ENCODE measurements around the gene PAM16.
A peak's percentile ranks its signal among the peaks of the same experiment; 100 is the strongest.

PAM16 gene

DNA sequence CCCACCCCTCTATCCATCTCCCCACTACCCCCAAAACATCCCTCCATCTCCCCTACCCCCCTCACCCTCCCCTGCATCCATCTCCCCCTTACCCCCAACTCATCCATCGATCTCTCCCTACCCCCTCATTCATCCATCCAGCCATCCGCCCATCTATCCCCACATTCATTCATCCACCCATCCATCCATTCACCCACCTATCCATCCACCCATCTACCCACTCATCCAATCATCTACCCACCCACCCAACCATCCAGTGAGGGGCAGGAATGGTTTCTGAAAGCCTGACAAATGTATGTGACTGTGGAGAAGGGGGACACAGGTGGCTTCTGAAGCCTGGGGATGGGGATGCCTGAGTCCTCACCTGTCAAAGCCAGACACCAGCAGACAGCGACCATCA lies 8.8 kb upstream of the PAM16 start:
- H3K9ac ChIP-seq (ENCODE audit: low read depth, low read length), result no peak overlapping the region
- H3K4me1 ChIP-seq (ENCODE audit: insufficient read depth, low read length), result no peaks in the 10 kb centered on the region
- H3K4me3 ChIP-seq (ENCODE audit: low read length), result no peak overlapping the region
- WGBS, result 94% methylated on average over 3 of the region's 3 CpGs
- H3K27me3 ChIP-seq (ENCODE audit: insufficient read depth, low read length), result no peaks in the 10 kb centered on the region
- no peaks in the 10 kb centered on the region for H3K9me3 ChIP-seq (ENCODE audit: insufficient read depth, low read depth, low read length)
- no peak overlapping the region for H3K27ac ChIP-seq (ENCODE audit: low read depth, low read length)
- H3K36me3 ChIP-seq (ENCODE audit: insufficient read depth, low read length), result 0 out of 2 replicates have a peak, but pooled peaks cover 3% of the 10 kb centered on the region

DNA sequence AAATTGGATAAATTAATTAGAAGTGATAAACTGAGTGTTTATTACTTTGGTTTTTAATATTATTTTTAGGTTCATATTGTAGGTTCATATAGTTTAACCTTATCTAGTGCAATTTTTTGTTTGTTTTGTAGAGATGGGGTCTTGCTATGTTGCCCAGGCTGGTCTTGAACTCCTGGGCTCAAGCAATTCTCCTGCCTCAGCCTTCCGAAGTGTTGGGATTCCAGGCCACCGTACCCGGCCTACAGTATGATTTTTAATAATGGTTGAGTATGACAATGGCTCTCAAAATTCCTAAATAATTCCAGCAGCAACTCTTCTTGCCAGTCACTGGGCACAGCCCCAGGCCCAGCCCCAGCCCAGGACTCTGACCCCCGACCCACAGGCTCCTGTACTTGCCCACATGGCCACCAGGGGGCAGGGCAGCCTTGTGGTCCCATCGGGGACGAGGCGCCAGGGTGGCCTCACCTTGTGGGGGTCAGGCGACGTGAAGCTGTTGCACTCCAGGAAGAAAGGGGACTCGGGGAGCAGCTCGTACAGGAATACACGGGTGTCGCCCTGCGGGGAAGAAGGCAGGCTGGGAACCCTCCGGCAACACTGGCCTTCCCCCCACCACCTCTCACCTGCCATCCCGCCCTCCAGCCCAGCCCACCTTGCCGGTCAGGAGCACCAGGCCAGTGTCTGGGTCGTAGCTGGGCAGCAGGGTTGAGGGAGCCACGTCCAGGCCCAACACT lies 7.9 kb upstream of the PAM16 start:
- 0 out of 2 replicates have a peak, but pooled peaks cover 3% of the 10 kb centered on the region for H3K36me3 ChIP-seq (ENCODE audit: insufficient read depth, low read length)
- no peaks in the 10 kb centered on the region for H3K9me3 ChIP-seq (ENCODE audit: insufficient read depth, low read depth, low read length)
- no peak overlapping the region for H3K4me3 ChIP-seq (ENCODE audit: low read length)
- no peaks in the 10 kb centered on the region for H3K27me3 ChIP-seq (ENCODE audit: insufficient read depth, low read length)
- H3K27ac ChIP-seq (ENCODE audit: low read depth, low read length), result no peak overlapping the region
- 41% methylated on average over 17 of the region's 19 CpGs for WGBS
- H3K9ac ChIP-seq (ENCODE audit: low read depth, low read length), result no peak overlapping the region
- no peaks in the 10 kb centered on the region for H3K4me1 ChIP-seq (ENCODE audit: insufficient read depth, low read length)

DNA sequence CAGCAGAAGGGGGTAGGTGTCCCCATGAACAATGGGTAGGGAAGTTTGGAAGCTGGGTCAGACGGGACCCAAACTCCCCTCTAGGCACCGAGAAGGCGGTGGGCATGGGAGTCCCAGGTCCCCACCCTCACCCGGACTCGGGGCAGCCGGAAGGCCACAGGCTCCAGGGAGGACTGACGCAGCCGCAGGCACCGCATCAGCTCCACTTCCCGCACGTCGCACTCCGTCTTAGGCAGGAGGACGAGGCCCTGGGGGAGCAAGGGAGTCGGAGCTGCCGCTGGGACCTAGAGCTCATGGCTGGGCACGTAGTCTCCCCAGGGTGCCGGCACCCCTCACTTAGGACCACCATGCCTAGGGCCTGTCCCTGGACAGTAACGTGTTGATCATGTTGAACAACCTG lies 7.1 kb upstream of the PAM16 start:
- Histone ChIP-seq H3K9ac (ENCODE audit: low read depth, low read length) (no peak overlapping the region), H3K27ac (ENCODE audit: low read depth, low read length) (no peak overlapping the region), H3K4me3 (ENCODE audit: low read length) (no peak overlapping the region), H3K4me1 (ENCODE audit: insufficient read depth, low read length) (no peaks in the 10 kb centered on the region), H3K27me3 (ENCODE audit: insufficient read depth, low read length) (no peaks in the 10 kb centered on the region), H3K36me3 (ENCODE audit: insufficient read depth, low read length) (0 out of 2 replicates have a peak, but pooled peaks cover 3% of the 10 kb centered on the region), H3K9me3 (ENCODE audit: insufficient read depth, low read depth, low read length) (no peaks in the 10 kb centered on the region)
- WGBS, result 96% methylated on average over 19 of the region's 19 CpGs

DNA sequence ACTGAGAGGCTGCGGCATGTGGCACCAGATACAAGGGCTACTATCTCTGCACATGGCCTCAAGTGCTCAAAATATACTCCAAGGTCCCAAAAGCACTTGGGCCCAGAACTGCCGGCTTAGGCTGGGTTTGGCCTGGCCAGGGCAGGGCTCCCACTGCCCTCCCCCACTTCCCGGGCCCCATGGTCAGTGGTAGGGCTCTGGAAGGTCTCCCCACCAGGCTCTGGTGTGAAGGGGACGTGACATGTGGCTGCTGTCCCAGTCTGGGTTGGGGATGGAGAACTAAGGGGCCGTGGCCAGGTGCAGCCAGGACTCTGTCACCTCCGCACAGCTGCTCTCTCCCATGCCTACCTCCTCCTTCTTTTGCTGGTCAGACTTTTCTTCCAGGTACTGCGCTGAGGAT lies 5.7 kb upstream of the PAM16 start:
- H3K27ac ChIP-seq (ENCODE audit: low read depth, low read length), result no peak overlapping the region
- no peaks in the 10 kb centered on the region for H3K27me3 ChIP-seq (ENCODE audit: insufficient read depth, low read length)
- no peak overlapping the region for H3K9ac ChIP-seq (ENCODE audit: low read depth, low read length)
- H3K4me3 ChIP-seq (ENCODE audit: low read length), result no peak overlapping the region
- H3K36me3 ChIP-seq (ENCODE audit: insufficient read depth, low read length), result 0 out of 2 replicates have a peak, but pooled peaks cover 2% of the 10 kb centered on the region
- no peaks in the 10 kb centered on the region for H3K4me1 ChIP-seq (ENCODE audit: insufficient read depth, low read length)
- H3K9me3 ChIP-seq (ENCODE audit: insufficient read depth, low read depth, low read length), result no peaks in the 10 kb centered on the region
- WGBS, result 87% methylated on average over 7 of the region's 7 CpGs

DNA sequence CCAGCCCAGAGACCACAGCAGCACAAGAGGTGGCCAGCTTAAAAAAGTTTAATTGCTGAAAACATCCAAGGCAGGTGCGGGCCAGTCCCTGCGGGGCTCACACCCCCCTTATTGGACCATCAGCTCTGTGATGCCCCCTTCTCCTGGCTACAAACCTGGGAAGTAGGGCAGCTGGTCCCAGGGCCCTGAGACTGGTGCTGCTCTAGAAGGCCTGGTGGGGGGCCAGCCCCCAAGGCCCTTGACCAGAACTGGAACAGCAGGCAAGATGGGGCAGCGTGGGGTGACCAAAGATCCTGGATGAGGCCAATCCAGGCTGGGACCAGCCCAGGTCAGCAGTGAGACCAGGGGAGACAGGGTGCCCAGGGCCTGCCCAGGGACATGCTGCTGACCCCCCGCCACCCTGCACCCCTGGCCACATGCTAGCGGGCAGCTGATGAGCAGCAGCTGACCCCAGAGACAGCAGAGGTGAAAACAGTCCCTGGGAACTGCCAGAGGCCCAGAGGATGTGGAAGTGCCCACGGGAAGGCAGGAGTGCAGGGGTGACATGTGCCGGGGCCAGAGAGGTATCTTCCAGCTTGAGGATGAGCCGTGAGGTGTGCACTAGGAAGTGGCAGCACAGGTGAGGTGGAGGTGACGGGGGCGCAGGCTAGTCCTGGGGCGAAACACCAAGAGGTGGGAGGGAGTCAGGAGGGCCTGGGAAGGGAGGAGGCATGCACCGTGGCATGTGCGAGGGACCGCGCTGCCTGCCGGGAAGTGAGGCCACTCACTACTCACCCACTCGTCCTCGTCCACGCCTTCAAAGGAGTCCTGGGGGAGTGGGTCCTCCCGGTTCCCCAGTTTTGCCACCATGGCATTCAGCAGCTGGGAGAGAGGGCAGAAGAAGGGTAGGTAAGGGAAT lies 3.6 kb upstream of the PAM16 start:
- WGBS, result 93% methylated on average over 19 of the region's 20 CpGs
- Histone ChIP-seq H3K27me3 (ENCODE audit: insufficient read depth, low read length) (no peaks in the 10 kb centered on the region), H3K4me3 (ENCODE audit: low read length) (no peak overlapping the region), H3K9me3 (ENCODE audit: insufficient read depth, low read depth, low read length) (no peaks in the 10 kb centered on the region), H3K4me1 (ENCODE audit: insufficient read depth, low read length) (peaks cover 4% of the 10 kb centered on the region; the same call in 1 of the 2 replicates), H3K27ac (ENCODE audit: low read depth, low read length) (no peak overlapping the region), H3K36me3 (ENCODE audit: insufficient read depth, low read length) (no peaks in the 10 kb centered on the region), H3K9ac (ENCODE audit: low read depth, low read length) (no peak overlapping the region)

DNA sequence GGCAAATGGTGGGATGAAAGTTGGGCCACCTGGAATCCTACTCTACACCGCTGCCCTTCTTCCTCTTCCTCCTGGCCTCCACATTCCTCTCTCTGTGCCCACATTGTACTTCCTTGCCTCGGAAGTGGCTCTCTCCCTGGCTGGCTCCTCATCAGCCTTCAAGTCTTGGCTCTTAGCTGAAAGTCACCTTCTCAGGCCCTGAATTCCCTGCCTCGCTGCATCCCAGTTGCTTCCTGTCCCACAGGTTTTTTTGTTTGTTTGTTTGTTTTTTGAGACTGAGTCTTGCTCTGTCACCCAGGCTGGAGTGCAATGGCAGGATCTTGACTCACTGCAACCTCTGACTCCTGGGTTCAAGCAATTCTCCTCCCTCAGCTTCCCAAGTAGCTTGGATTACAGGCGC lies 2.6 kb upstream of the PAM16 start:
- WGBS, result 96% methylated on average over 4 of the region's 4 CpGs
- Histone ChIP-seq H3K9me3 (ENCODE audit: insufficient read depth, low read depth, low read length) (no peaks in the 10 kb centered on the region), H3K9ac (ENCODE audit: low read depth, low read length) (no peak overlapping the region), H3K4me3 (ENCODE audit: low read length) (no peak overlapping the region), H3K36me3 (ENCODE audit: insufficient read depth, low read length) (peaks cover 2% of the 10 kb centered on the region; the same call in 1 of the 2 replicates), H3K4me1 (ENCODE audit: insufficient read depth, low read length) (peaks cover 4% of the 10 kb centered on the region; the same call in 1 of the 2 replicates), H3K27me3 (ENCODE audit: insufficient read depth, low read length) (no peaks in the 10 kb centered on the region), H3K27ac (ENCODE audit: low read depth, low read length) (no peak overlapping the region)

DNA sequence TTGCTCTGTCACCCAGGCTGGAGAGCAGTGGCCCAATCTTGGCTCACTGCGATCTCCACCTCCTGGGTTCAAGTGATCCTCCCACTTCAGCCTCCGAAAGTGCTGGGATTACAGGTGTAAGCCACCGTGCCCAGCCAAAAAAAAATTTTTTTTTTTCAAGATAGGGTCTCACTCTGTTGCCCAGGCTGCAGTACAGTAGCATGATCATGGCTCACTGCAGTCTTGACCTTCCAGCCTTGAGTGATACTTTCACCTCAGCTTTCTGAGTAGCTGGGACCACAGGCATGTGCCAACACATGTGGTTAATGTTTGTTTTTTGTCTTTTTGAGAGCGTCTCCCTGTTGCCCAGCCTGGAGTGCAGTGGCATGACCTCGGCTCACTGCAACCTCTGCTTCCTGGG lies 1.7 kb upstream of the PAM16 start:
- Histone ChIP-seq H3K9me3 (ENCODE audit: insufficient read depth, low read depth, low read length) (no peaks in the 10 kb centered on the region), H3K4me3 (ENCODE audit: low read length) (no peak overlapping the region), H3K36me3 (ENCODE audit: insufficient read depth, low read length) (peaks cover 8% of the 10 kb centered on the region; the same call in 1 of the 2 replicates), H3K9ac (ENCODE audit: low read depth, low read length) (no peak overlapping the region), H3K27ac (ENCODE audit: low read depth, low read length) (no peak overlapping the region), H3K4me1 (ENCODE audit: insufficient read depth, low read length) (peaks cover 4% of the 10 kb centered on the region; the same call in 1 of the 2 replicates), H3K27me3 (ENCODE audit: insufficient read depth, low read length) (no peaks in the 10 kb centered on the region)
- 94% methylated on average over 5 of the region's 5 CpGs for WGBS

DNA sequence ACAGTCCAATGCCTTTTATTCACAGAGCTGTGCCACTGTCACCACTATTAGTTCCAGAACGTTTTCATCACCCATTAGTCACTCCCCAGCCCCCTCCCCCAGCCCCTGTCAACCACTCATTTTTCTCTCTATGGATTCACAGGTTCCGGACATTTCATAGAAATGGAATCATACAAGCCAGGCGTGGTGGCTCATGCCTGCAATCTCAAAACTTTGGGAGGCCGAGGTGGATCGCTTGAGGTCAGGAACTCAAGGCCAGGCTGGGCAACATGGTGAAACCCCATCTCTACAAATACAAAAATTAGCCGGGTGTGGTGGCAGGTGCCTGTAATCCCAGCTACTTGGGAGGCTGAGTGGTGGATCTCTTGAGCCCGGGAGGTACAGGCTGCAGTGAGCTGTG lies 759 bp upstream of the PAM16 start:
- 86% methylated on average over 7 of the region's 7 CpGs for whole genome bisulfite sequencing
- Histone ChIP-seq H3K27ac (ENCODE audit: low read depth, low read length) (no peak overlapping the region), H3K9me3 (ENCODE audit: insufficient read depth, low read depth, low read length) (no peaks in the 10 kb centered on the region), H3K9ac (ENCODE audit: low read depth, low read length) (no peak overlapping the region), H3K4me3 (ENCODE audit: low read length) (no peak overlapping the region), H3K4me1 (ENCODE audit: insufficient read depth, low read length) (peaks cover 4% of the 10 kb centered on the region; the same call in 1 of the 2 replicates), H3K27me3 (ENCODE audit: insufficient read depth, low read length) (no peaks in the 10 kb centered on the region), H3K36me3 (ENCODE audit: insufficient read depth, low read length) (peaks cover 15% of the 10 kb centered on the region; the same call in 1 of the 2 replicates)

DNA sequence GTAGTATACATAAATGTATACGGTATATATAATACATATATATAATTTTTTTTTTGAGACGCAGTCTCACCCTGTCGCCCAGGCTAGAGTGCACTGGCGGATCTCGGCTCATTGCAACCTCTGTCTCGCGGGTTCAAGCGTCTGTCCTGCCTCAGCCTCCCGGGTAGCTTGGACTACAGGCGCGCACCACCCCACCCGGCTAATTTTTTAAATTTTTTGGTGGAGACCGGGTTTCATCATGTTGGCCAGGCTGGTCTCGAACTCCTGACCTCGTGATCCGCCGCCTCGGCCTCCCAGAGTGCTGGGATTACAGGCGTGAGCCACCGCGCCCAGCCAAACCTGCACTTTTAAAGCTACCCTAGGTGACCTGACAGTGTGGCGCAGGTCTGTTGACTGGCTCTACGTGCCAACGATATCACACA lies 745 bp downstream of the PAM16 start:
- Histone ChIP-seq H3K4me1 (ENCODE audit: insufficient read depth, low read length) (peaks cover 4% of the 10 kb centered on the region; the same call in 1 of the 2 replicates), H3K9me3 (ENCODE audit: insufficient read depth, low read depth, low read length) (no peaks in the 10 kb centered on the region), H3K36me3 (ENCODE audit: insufficient read depth, low read length) (peaks cover 25% of the 10 kb centered on the region), H3K4me3 (ENCODE audit: low read length) (peak overlapping the region; percentile 95), H3K9ac (ENCODE audit: low read depth, low read length) (peak overlapping the region; percentile 88), H3K27ac (ENCODE audit: low read depth, low read length) (peak overlapping the region; percentile 84; the same call in 1 of the 2 replicates), H3K27me3 (ENCODE audit: insufficient read depth, low read length) (no peaks in the 10 kb centered on the region)
- 32% methylated on average over 23 of the region's 24 CpGs for WGBS

DNA sequence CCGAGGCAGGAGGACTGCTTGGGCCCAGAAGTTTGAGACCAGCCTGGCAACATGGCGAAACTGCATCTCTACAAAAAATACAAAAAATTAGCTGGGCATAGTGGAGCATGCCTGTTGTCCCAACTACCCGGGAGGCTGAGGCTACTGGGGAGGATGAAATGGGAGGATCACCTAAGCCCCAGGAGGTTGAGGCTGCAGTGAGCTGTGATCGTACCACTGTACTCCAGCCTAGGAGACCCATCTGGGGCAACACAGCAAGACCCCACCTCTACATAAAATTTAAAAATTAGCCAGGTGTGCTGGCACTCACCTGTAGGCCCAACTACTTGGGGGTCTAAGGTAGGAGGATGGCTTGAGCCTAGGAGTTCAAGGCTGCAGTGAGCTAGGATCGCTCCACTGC lies 1.8 kb downstream of the PAM16 start:
- Histone ChIP-seq H3K36me3 (ENCODE audit: insufficient read depth, low read length) (peaks cover 31% of the 10 kb centered on the region), H3K27me3 (ENCODE audit: insufficient read depth, low read length) (no peaks in the 10 kb centered on the region), H3K9me3 (ENCODE audit: insufficient read depth, low read depth, low read length) (no peaks in the 10 kb centered on the region), H3K4me3 (ENCODE audit: low read length) (0 out of 2 replicates have a peak overlapping the region, but pooled peaks have one; percentile 95), H3K4me1 (ENCODE audit: insufficient read depth, low read length) (peaks cover 4% of the 10 kb centered on the region; the same call in 1 of the 2 replicates), H3K27ac (ENCODE audit: low read depth, low read length) (no peak overlapping the region), H3K9ac (ENCODE audit: low read depth, low read length) (no peak overlapping the region)
- 99% methylated on average over 5 of the region's 5 CpGs for WGBS

Data from HUES64 (cell line).